Embryonic facial prominence (tissue), 1 donor: ENCODE data around the gene KIAA0930.
"Not testable (repeated sequence)": the region's sequence is repeated elsewhere in the genome, so short reads cannot be mapped to it uniquely, and the experiment has no call there.

Experiments
- DNase-seq: peaks from one replicate; pipeline ENCODE4 v3.0.0-alpha.2; 2016; ENCODE audit errors: extremely low spot score

KIAA0930 gene

GRCh38 chr22:45262931-45263462 lies 22.3 kb upstream of the KIAA0930 start:
- no peak for DNase-seq

GRCh38 chr22:45262195-45262930 lies 21.7 kb upstream of the KIAA0930 start:
- no peak for DNase-seq

GRCh38 chr22:45261407-45262088 lies 20.9 kb upstream of the KIAA0930 start:
- no peak for DNase-seq

- DNase-seq = not testable (repeated sequence)
Measured at GRCh38 chr22:45260395-45260759, 19.7 kb upstream of the KIAA0930 start.

- no peak for DNase-seq
Measured at GRCh38 chr22:45259754-45260394, 19.2 kb upstream of the KIAA0930 start.

GRCh38 chr22:45257941-45258340 lies 17.2 kb upstream of the KIAA0930 start:
- DNase-seq = not testable (repeated sequence)

GRCh38 chr22:45254789-45255278 lies 14.1 kb upstream of the KIAA0930 start:
- no peak for DNase-seq

- no peak for DNase-seq
Measured at GRCh38 chr22:45254388-45254787, 13.7 kb upstream of the KIAA0930 start.

GRCh38 chr22:45253039-45253641 lies 12.4 kb upstream of the KIAA0930 start:
- no peak for DNase-seq

GRCh38 chr22:45251825-45252224 lies 11.1 kb upstream of the KIAA0930 start:
- no peak for DNase-seq

- DNase-seq = no peak
Measured at GRCh38 chr22:45248832-45249561, 8.3 kb upstream of the KIAA0930 start.

GRCh38 chr22:45246060-45246985 lies 5.6 kb upstream of the KIAA0930 start:
- DNase-seq = no peak

GRCh38 chr22:45244916-45245315 lies 4.2 kb upstream of the KIAA0930 start:
- no peak for DNase-seq

GRCh38 chr22:45242778-45243191 lies 2.1 kb upstream of the KIAA0930 start:
- DNase-seq = no peak

- no peak for DNase-seq
Measured at GRCh38 chr22:45240104-45240809, 437 bp downstream of the KIAA0930 start.

- DNase-seq = no peak
Measured at GRCh38 chr22:45239681-45240051, 1.0 kb downstream of the KIAA0930 start.

GRCh38 chr22:45238957-45239680 lies 1.6 kb downstream of the KIAA0930 start:
- no peak for DNase-seq

GRCh38 chr22:45238076-45238956 lies 2.4 kb downstream of the KIAA0930 start:
- no peak for DNase-seq
